ENCODE measurements around the gene CLDN5.

Gene CLDN5

DNA sequence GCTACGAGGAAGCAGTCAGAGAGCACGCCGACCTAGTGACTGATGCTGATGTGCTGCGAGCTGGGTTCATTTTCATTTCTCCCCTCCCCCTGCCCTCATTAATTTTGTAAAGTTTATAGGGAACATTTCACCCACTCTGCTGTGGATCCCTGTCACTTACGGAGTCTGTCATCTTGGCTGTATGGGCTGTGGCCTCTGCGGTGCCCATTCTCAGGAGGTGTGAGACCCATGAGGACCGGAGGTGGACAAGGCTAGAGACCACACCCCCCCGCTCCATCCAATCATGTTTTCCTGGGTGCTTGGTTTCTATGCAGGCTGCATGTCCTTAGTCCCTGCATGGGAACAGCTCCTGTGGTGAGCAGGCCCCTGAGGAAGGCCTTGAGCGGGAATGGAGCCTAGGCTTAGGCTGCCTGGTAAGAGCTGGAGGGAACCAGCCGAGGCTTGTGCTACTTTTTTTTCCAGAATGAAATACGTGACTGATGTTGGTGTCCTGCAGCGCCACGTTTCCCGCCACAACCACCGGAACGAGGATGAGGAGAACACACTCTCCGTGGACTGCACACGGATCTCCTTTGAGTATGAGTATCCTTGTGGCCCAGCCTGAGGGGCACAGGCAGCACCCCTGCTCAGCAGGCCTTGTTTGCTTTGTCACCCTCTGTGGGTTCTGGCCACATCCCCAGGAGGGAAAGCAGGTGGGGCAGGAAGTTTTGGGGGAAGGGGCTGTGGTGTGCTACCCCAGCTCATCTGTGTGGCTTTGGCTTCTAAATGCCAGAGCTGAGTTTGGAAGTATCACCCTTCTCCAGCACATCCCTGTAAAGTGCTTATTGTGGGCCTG lies 19.1 kb downstream of the CLDN5 start:
- no peak for DNase-seq (ENCODE audit: low read depth, low spot score)

DNA sequence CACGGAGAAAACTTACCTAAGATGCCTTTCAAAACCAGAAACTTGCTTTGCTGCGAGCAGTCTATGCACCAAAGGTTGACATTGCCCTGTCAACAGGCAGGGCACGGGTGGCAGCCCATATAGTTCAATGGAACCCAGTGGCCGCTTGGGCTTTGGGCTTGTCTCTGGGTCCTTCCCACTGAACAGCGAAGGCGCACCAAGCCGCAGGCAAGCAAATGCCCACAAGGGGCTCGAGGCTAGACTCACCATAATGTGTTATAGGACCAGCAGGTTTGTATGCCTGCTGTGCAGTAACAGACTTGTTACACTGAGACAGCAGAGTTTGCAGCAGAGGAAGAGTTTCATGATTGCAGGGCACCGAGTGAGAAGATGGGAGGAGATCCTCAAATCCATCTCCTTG lies 20.3 kb downstream of the CLDN5 start:
- no peak for DNase-seq (ENCODE audit: low read depth, low spot score)

DNA sequence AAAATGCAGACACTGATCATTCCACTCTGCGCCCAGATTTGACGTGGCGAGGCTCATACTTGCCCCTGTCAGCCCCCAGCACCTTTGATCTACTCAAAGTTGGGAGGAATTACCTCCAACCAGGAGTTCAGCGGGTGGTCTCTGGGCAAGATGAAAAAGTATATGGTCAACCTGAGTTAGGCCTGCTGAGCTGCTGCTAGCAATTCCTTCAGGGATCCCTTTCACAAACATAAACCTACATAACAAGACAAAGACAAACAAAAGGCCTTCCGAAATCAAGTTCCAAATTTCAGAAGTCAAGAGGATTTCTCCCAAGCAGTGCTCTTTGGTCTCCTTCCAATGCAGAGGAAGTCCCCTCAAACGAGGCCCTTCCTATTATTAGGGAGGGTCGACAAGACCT lies 20.8 kb downstream of the CLDN5 start:
- no peak for DNase-seq (ENCODE audit: low read depth, low spot score)

DNA sequence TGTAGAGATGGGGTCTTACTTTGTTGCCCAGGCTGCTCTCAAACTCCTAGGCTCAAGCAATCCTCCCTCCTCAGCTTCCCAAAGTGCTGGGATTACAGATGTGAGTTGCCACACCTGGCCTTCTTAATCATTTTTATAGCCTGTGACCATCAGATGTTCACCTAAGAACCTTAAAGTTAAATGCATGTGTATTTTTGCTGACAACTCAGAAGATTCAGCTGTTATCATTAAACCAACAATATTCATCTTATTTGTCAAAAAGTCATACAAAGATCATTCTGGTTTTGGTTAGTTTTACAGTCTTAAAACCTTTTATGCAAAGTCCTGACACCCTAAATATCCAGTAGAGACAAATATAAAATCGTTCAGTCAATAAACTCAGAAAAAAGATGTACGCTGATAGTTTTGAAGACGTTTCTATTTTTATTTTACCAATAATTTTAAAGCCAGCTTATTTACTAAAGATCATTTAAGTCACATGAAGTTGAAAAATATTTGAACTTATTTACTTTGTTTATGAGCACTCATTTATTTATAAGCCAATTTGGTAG lies 22.2 kb downstream of the CLDN5 start:
- no peak for DNase-seq (ENCODE audit: low read depth, low spot score)

DNA sequence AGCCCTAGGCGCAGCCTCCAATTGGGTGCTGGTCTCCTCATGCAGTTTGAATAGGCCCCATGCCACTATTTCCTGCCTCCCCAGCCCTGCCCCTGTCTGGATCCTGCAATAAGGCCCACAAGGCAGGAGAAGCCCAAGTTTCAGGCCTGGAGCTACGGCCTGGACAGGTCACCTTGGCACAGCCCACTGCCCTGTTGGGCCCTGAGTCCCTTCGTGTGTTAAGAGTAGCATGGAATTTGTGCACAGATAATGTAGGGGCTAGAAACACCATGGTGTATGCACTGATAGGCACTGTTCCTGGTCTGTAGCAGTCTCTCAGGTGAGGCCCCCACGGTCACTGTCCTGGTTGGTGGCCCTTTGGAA lies 24.3 kb downstream of the CLDN5 start:
- DNase-seq (ENCODE audit: low read depth, low spot score): no peak

- no peak for DNase-seq (ENCODE audit: low read depth, low spot score)
Measured at GRCh38 chr22:19499236-19499879, 24.9 kb downstream of the CLDN5 start.

DNA sequence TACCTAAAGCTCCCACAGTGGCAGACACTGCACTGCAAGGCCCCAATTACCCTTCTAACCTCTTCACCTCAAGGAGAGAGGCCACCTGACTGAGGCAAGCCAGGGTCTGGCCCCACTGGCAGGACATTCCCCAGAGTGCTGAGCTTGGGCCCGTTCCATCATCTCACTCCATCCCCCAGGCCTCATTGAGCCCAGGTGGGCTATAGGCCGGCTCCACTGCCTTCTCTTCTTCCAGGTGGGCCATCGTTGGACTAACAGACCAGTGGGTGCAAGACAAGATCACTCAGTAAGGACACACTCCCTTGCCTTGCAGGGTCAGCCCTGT lies 25.4 kb downstream of the CLDN5 start:
- DNase-seq (ENCODE audit: low read depth, low spot score): no peak

DNA sequence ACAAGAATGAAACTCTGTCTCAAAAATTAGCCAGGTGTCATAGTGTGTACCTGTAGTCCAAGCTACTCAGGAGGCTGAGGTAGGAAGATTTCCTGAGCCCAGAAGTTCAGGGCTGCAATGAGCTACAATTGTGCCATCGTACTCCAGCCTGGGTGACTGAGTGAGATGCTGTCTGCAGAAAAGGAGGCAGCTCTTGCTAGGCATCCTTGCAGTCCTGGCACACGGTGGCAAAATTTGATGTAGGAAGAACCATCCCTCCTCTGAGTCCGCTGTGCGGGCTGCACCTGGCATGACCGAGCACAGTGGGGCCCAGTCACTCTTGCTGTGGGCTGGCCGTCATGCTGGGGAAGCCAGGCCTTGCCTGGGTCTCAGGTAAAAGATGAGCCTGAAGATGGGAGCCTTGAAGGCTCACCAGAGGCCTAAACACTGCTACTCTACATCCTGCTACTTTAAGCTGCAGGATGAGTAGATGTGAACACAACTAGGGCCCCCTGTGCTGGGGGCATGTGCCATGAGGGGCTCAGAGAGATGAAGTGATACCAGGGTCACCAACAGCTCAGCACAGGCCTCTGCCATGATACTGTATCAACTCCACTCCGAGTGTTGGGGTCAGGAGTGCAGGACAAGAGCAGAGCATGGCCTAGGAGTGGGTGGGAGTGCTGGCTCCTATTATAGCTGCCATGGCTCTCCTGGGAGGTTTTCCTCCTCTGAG lies 25.9 kb downstream of the CLDN5 start:
- DNase-seq (ENCODE audit: low read depth, low spot score): no peak

GRCh38 chr22:19497245-19497644 lies 27.0 kb downstream of the CLDN5 start:
- DNase-seq (ENCODE audit: low read depth, low spot score): no peak

GRCh38 chr22:19496324-19496630 lies 27.9 kb downstream of the CLDN5 start:
- DNase-seq (ENCODE audit: low read depth, low spot score): no peak

- no peak for DNase-seq (ENCODE audit: low read depth, low spot score)
Measured at GRCh38 chr22:19495562-19496323, 28.5 kb downstream of the CLDN5 start.

DNA sequence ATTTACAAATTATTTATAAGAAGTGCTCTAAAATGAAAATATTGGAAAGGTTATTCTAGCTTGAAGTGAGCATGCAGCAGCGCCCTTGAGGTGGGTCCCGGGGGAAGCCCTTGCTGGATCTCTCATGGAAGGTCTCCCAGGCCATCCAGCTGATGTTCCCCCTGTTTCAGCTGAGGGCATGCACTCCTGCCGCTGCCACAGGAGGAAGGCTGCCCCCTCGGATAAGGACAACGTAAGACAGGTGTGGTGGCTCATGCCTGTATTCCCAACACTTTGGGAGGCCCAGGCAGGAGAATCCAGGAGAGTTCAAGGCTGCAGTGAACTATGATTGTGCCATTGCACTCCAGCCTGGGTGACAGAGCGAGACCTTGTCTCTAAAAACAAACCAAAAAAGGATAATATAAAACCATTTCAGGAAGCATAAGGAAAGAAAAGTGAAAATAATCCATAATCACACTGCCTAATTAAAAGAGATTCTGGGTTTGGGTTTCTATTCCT lies 29.5 kb downstream of the CLDN5 start:
- no peak for DNase-seq (ENCODE audit: low read depth, low spot score)

DNA sequence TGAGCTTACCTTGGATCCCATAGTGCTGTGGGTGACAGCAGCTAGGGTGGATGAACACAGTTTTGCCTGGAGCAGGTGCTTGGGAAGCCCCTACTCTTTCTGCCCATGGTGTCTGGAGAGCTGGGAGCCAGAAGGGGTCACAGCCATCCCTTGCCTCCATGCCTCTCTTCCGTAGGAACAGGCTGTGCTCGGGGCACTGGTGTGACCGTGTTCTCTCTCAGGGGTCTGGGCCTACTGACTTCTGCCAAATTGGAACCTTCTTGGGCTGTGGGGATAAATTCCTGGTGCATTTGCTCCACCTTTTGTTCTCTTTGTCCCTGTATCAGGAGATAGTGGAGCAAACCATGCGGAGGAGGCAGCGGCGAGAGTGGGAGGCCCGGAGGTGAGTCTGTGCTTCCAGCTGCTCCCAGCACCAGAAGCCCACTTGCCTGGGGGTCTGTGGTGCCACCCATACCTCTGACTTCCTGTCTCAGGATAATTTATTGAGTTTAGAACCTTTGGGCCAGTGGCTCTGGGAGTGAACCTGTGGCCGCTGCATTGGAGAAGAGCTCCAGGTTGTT lies 30.1 kb downstream of the CLDN5 start:
- DNase-seq (ENCODE audit: low read depth, low spot score): no peak

GRCh38 chr22:19492504-19493174 lies 31.6 kb downstream of the CLDN5 start:
- no peak for DNase-seq (ENCODE audit: low read depth, low spot score)

GRCh38 chr22:19490628-19491230 lies 33.5 kb downstream of the CLDN5 start:
- DNase-seq (ENCODE audit: low read depth, low spot score): no peak

GRCh38 chr22:19488884-19489843 lies 35.0 kb downstream of the CLDN5 start:
- no peak for DNase-seq (ENCODE audit: low read depth, low spot score)

DNA sequence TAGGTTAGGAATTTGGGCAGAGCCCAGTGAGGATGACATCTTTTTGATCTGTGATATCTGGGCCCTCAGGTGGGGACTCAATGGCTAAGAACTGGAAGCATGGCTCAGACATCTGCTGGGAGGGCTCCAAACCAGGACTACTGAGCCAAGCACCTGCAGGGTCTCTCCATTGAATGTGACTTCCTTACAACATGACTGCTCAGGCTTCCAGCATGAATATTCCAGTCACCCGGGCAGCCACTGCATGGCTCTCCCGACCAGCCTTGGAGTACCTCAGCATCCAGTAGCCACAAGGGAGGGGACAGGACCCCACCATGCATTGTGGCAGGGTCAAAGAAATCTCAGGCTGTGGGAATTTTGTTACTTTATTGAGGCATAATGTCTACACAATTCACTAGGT lies 35.9 kb downstream of the CLDN5 start:
- DNase-seq (ENCODE audit: low read depth, low spot score): no peak

- DNase-seq (ENCODE audit: low read depth, low spot score): no peak
Measured at GRCh38 chr22:19483481-19484244, 40.5 kb downstream of the CLDN5 start.

- no peak for DNase-seq (ENCODE audit: low read depth, low spot score)
Measured at GRCh38 chr22:19482297-19482696, 41.9 kb downstream of the CLDN5 start.
